Forelimb muscle (tissue), 1 donor: Measurements from ENCODE around the gene INMT. TPM values are rescaled to one million over a fixed set of nuclear protein-coding genes. Genes with fewer than 3 reads are reported as not detected.
A peak's percentile ranks its signal among the peaks of the same experiment; 100 is the strongest.

Experiments used
- DNase-seq: peaks from one replicate; pipeline ENCODE4 v3.0.0-alpha.2; 2013; ENCODE audit warnings: low read depth
- polyA plus RNA-seq: library from polyadenylated mRNA; unstranded; fragments of 120-200 nt; gene quantifications from one replicate; pipeline ENCODE4 v1.2.1, GENCODE V29; 2013; ENCODE audit not compliant: insufficient read length

Gene INMT
- polyA plus RNA-seq, 1 donor = 8.3 TPM

GRCh38 chr7:30752484-30752883 is 549 bp downstream of the INMT start:
- DNase-seq = no peak

GRCh38 chr7:30752979-30753378 is 1.0 kb downstream of the INMT start:
- peak; percentile 94 for DNase-seq

GRCh38 chr7:30754315-30754877 is 2.5 kb downstream of the INMT start:
- no peak for DNase-seq

- DNase-seq = no peak
Measured at GRCh38 chr7:30755384-30756154, 3.6 kb downstream of the INMT start.

GRCh38 chr7:30757342-30757692 is 5.4 kb downstream of the INMT start:
- DNase-seq = no peak

GRCh38 chr7:30760514-30761213 is 8.7 kb downstream of the INMT start:
- DNase-seq = no peak

GRCh38 chr7:30761214-30762156 is 9.6 kb downstream of the INMT start:
- DNase-seq = no peak

- no peak for DNase-seq
Measured at GRCh38 chr7:30764030-30764975, 12.4 kb downstream of the INMT start.

- DNase-seq = no peak
Measured at GRCh38 chr7:30765408-30765807, 13.5 kb downstream of the INMT start.

GRCh38 chr7:30770845-30771173 is 18.9 kb downstream of the INMT start:
- DNase-seq = no peak

GRCh38 chr7:30771174-30771879 is 19.4 kb downstream of the INMT start, which contains the start of gene MINDY4:
Gene MINDY4, plus strand, starts transcription at chr7:30771417. Its CDS starts 77 bp downstream, at chr7:30771494.
- peak; percentile 53 for DNase-seq

GRCh38 chr7:30771880-30772425 is 20.0 kb downstream of the INMT start:
- no peak for DNase-seq

- no peak for DNase-seq
Measured at GRCh38 chr7:30772984-30773383, 21.0 kb downstream of the INMT start.

- no peak for DNase-seq
Measured at GRCh38 chr7:30775992-30776391, 24.1 kb downstream of the INMT start.

GRCh38 chr7:30776971-30777370 is 25.0 kb downstream of the INMT start:
- no peak for DNase-seq

- no peak for DNase-seq
Measured at GRCh38 chr7:30778255-30779025, 26.5 kb downstream of the INMT start.

GRCh38 chr7:30779574-30779973 is 27.6 kb downstream of the INMT start:
- DNase-seq = no peak

GRCh38 chr7:30780941-30781340 is 29.0 kb downstream of the INMT start:
- DNase-seq = no peak

GRCh38 chr7:30782690-30783089 is 30.8 kb downstream of the INMT start:
- no peak for DNase-seq
